Neural cell (in vitro differentiated cells): Measurements from ENCODE around the gene ZNF274.

Experiments used
- CTCF ChIP-seq: fragments of 450-650 bp; IDR thresholded peaks from 2 replicates; pipeline ENCODE4 v1.5.1; 2014; ENCODE audit warnings: antibody characterized with exemption, mild to moderate bottlenecking, moderate library complexity; ENCODE audit not compliant: poor library complexity, severe bottlenecking
- MXI1 ChIP-seq: fragments of 450-650 bp; conservative IDR thresholded peaks from 2 replicates; pipeline ENCODE4 v1.6.1; 2014; ENCODE audit warnings: antibody characterized with exemption, mild to moderate bottlenecking; ENCODE audit not compliant: poor library complexity, severe bottlenecking

GRCh38 chr19:58166708-58167280 lies 16.1 kb upstream of the ZNF274 start:
- TF ChIP-seq CTCF (no peak), MXI1 (no peak)
